Measurements from ENCODE around the gene DMRTC2. TPM values are rescaled to one million over a fixed set of nuclear protein-coding genes. Genes with fewer than 3 reads are reported as not detected.

The DMRTC2 gene
- total RNA-seq, 1 experiment from 2014 or later, result not detected

- POLR2A ChIA-PET, result no interaction called here
- CTCF ChIA-PET, result interaction anchor here (0.6 to 3.5 kb wide), 8 partner anchors 19 to 217 kb away, joined by 3 to 24 read pairs (median 6); no protein-coding TSS in a partner anchor
- Mint-ChIP-seq H3K27ac (no peak overlapping the region), H3K9me3 (no peaks in the 10 kb centered on the region), H3K27me3 (ENCODE audit: low read depth) (no peaks in the 10 kb centered on the region; the same call in 1 of the 2 replicates), H3K36me3 (no peaks in the 10 kb centered on the region), H3K4me3 (no peak overlapping the region), H3K4me1 (no peaks in the 10 kb centered on the region)
- no peak for DNase-seq (ENCODE audit: low spot score)
- ATAC-seq, result no peak
- no peak for TF ChIP-seq OVOL2 (CRISPR knock-in tag; IDR thresholded peaks at IDR 0.05; ENCODE audit: borderline replicate concordance)
- TF ChIP-seq KAT7 (CRISPR knock-in tag; IDR thresholded peaks at IDR 0.05; ENCODE audit: borderline replicate concordance), result no peak
- no peak for TF ChIP-seq EMX1 (CRISPR knock-in tag; IDR thresholded peaks at IDR 0.05)
- TF ChIP-seq ARID4B (CRISPR knock-in tag; IDR thresholded peaks at IDR 0.05; ENCODE audit: borderline replicate concordance), result no peak
- TF ChIP-seq NFE2L1 (CRISPR knock-in tag; IDR thresholded peaks at IDR 0.05), result no peak
- TF ChIP-seq, protein P1, sequence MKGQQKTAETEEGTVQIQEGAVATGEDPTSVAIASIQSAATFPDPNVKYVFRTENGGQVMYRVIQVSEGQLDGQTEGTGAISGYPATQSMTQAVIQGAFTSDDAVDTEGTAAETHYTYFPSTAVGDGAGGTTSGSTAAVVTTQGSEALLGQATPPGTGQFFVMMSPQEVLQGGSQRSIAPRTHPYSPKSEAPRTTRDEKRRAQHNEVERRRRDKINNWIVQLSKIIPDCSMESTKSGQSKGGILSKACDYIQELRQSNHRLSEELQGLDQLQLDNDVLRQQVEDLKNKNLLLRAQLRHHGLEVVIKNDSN (CRISPR knock-in tag; IDR thresholded peaks at IDR 0.05), result no peak
- TF ChIP-seq, protein P2, sequence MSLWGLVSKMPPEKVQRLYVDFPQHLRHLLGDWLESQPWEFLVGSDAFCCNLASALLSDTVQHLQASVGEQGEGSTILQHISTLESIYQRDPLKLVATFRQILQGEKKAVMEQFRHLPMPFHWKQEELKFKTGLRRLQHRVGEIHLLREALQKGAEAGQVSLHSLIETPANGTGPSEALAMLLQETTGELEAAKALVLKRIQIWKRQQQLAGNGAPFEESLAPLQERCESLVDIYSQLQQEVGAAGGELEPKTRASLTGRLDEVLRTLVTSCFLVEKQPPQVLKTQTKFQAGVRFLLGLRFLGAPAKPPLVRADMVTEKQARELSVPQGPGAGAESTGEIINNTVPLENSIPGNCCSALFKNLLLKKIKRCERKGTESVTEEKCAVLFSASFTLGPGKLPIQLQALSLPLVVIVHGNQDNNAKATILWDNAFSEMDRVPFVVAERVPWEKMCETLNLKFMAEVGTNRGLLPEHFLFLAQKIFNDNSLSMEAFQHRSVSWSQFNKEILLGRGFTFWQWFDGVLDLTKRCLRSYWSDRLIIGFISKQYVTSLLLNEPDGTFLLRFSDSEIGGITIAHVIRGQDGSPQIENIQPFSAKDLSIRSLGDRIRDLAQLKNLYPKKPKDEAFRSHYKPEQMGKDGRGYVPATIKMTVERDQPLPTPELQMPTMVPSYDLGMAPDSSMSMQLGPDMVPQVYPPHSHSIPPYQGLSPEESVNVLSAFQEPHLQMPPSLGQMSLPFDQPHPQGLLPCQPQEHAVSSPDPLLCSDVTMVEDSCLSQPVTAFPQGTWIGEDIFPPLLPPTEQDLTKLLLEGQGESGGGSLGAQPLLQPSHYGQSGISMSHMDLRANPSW (CRISPR knock-in tag; conservative IDR thresholded peaks at IDR 0.05; ENCODE audit: low read depth), result no peak
- TF ChIP-seq ZNF121 (CRISPR knock-in tag; IDR thresholded peaks at IDR 0.05), result no peak
- TF ChIP-seq, protein P3, sequence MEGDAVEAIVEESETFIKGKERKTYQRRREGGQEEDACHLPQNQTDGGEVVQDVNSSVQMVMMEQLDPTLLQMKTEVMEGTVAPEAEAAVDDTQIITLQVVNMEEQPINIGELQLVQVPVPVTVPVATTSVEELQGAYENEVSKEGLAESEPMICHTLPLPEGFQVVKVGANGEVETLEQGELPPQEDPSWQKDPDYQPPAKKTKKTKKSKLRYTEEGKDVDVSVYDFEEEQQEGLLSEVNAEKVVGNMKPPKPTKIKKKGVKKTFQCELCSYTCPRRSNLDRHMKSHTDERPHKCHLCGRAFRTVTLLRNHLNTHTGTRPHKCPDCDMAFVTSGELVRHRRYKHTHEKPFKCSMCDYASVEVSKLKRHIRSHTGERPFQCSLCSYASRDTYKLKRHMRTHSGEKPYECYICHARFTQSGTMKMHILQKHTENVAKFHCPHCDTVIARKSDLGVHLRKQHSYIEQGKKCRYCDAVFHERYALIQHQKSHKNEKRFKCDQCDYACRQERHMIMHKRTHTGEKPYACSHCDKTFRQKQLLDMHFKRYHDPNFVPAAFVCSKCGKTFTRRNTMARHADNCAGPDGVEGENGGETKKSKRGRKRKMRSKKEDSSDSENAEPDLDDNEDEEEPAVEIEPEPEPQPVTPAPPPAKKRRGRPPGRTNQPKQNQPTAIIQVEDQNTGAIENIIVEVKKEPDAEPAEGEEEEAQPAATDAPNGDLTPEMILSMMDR (IDR thresholded peaks at IDR 0.05), result no peak
- TF ChIP-seq, protein P4, sequence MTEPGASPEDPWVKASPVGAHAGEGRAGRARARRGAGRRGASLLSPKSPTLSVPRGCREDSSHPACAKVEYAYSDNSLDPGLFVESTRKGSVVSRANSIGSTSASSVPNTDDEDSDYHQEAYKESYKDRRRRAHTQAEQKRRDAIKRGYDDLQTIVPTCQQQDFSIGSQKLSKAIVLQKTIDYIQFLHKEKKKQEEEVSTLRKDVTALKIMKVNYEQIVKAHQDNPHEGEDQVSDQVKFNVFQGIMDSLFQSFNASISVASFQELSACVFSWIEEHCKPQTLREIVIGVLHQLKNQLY (CRISPR knock-in tag; IDR thresholded peaks at IDR 0.05), result no peak
- TF ChIP-seq ELF4 (CRISPR knock-in tag; IDR thresholded peaks at IDR 0.05; ENCODE audit: low read depth), result no peak
- TF ChIP-seq JAZF1 (CRISPR knock-in tag; IDR thresholded peaks at IDR 0.05), result no peak
- no peak for TF ChIP-seq ATF1 (CRISPR knock-in tag; IDR thresholded peaks at IDR 0.05)
- TF ChIP-seq IRF2 (CRISPR knock-in tag; IDR thresholded peaks at IDR 0.05; ENCODE audit: borderline replicate concordance, low read depth), result no peak
Observed at GRCh38 chr19:41813911-41814310, 30.9 kb upstream of the DMRTC2 start.

- H3K36me3 Mint-ChIP-seq, result no peaks in the 10 kb centered on the region
- H3K4me1 Mint-ChIP-seq, result no peaks in the 10 kb centered on the region
- ChIA-PET CTCF (interaction anchor here (3.5 kb wide), 1 partner anchor 23 kb away, joined by 24 read pairs; no protein-coding TSS in a partner anchor), POLR2A (no interaction called here)
- DNase-seq (ENCODE audit: low spot score), result no peak
- no peak for ATAC-seq
- H3K27me3 Mint-ChIP-seq (ENCODE audit: low read depth), result no peaks in the 10 kb centered on the region; the same call in 1 of the 2 replicates
- H3K4me3 Mint-ChIP-seq, result no peak overlapping the region
- H3K9me3 Mint-ChIP-seq, result no peaks in the 10 kb centered on the region
- H3K27ac Mint-ChIP-seq, result no peak overlapping the region
- TF ChIP-seq OVOL2 (CRISPR knock-in tag; IDR thresholded peaks at IDR 0.05; ENCODE audit: borderline replicate concordance) (no peak), EMX1 (CRISPR knock-in tag; IDR thresholded peaks at IDR 0.05) (no peak), USF2 (CRISPR knock-in tag; IDR thresholded peaks at IDR 0.05) (no peak), JAZF1 (CRISPR knock-in tag; IDR thresholded peaks at IDR 0.05) (no peak), E2F5 (CRISPR knock-in tag; IDR thresholded peaks at IDR 0.05) (no peak), SMAD3 (CRISPR knock-in tag; IDR thresholded peaks at IDR 0.05; ENCODE audit: borderline replicate concordance) (no peak)
- TF ChIP-seq, protein P5, sequence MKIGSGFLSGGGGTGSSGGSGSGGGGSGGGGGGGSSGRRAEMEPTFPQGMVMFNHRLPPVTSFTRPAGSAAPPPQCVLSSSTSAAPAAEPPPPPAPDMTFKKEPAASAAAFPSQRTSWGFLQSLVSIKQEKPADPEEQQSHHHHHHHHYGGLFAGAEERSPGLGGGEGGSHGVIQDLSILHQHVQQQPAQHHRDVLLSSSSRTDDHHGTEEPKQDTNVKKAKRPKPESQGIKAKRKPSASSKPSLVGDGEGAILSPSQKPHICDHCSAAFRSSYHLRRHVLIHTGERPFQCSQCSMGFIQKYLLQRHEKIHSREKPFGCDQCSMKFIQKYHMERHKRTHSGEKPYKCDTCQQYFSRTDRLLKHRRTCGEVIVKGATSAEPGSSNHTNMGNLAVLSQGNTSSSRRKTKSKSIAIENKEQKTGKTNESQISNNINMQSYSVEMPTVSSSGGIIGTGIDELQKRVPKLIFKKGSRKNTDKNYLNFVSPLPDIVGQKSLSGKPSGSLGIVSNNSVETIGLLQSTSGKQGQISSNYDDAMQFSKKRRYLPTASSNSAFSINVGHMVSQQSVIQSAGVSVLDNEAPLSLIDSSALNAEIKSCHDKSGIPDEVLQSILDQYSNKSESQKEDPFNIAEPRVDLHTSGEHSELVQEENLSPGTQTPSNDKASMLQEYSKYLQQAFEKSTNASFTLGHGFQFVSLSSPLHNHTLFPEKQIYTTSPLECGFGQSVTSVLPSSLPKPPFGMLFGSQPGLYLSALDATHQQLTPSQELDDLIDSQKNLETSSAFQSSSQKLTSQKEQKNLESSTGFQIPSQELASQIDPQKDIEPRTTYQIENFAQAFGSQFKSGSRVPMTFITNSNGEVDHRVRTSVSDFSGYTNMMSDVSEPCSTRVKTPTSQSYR (CRISPR knock-in tag; IDR thresholded peaks at IDR 0.05), result no peak
- TF ChIP-seq, protein P4 (CRISPR knock-in tag; IDR thresholded peaks at IDR 0.05), result no peak
Observed at GRCh38 chr19:41815301-41815700, 29.5 kb upstream of the DMRTC2 start.
